GM12878 (cell line): ENCODE measurements around the gene FOXJ3. TPM values are rescaled to one million over a fixed set of nuclear protein-coding genes. Genes with fewer than 3 reads are reported as not detected.

ENCODE experiments used
- ATAC-seq: fragments of 200-7000 bp; cut with Tn5 transposase; 3 replicates; pipeline ENCODE4 v1.9.1; 2020; ENCODE audit warnings: mild to moderate bottlenecking, moderate library complexity
- BruUV-seq: library from RNA; stranded (reverse); fragments of 400-500 nt; replicated peaks from 2 replicates; lab custom pipeline; 2021; lab: Mats Ljungman, UMichigan
- CTCF ChIA-PET: fragments of 300-600 bp; sonication (Branson Sonifier 250); formaldehyde crosslinking; extraction: SDS; loops from one replicate; lab custom pipeline; 2021; ENCODE audit warnings: inconsistent platforms; lab: Yijun Ruan, JAX
- POLR2A ChIA-PET: fragments of 350-600 bp; formaldehyde crosslinking; extraction: SDS; loops from one replicate; lab custom pipeline; 2021; ENCODE audit warnings: inconsistent platforms; lab: Charles Lee
- RAD21 ChIA-PET: fragments of 300-600 bp; sonication (Branson Sonifier 250); formaldehyde crosslinking; loops from one replicate; lab custom pipeline; 2023; ENCODE audit warnings: antibody characterized with exemption; ENCODE audit not compliant: unreplicated experiment; lab: Charles Lee
- SMC1A ChIA-PET: fragments of 300-600 bp; sonication (Branson Sonifier 250); formaldehyde crosslinking; loops from one replicate; lab custom pipeline; 2023; ENCODE audit not compliant: unreplicated experiment, uncharacterized antibody; lab: Charles Lee
- DNase-seq: peaks from one replicate; pipeline ENCODE4 v3.0.0-alpha.2; 2011; ENCODE audit warnings: low read depth, low spot score
- FAIRE-seq: peaks from 3 replicates; lab custom pipeline; 2011; peaks lifted over from hg19 to GRCh38; lab: Jason Lieb, UNC
- H2AFZ ChIP-seq: 2 replicates; pipeline ENCODE4 v1.6.0; 2011; ENCODE audit warnings: low read depth, low read length, control low read depth; ENCODE audit not compliant: control insufficient read depth
- H3K27ac ChIP-seq: 2 replicates; pipeline ENCODE4 v1.5.1; 2011; ENCODE audit warnings: control low read depth; ENCODE audit not compliant: control insufficient read depth, insufficient read depth
- H3K27me3 ChIP-seq, 2 experiments: replicated peaks in 1 of 2; 2 replicates each; pipeline versions ENCODE4 v1.6.0 to v1.6.1; 2011; ENCODE audit warnings: low read length in 1 of 2; ENCODE audit not compliant: control insufficient read depth in 2 of 2, insufficient read depth in 2 of 2
- H3K36me3 ChIP-seq, 2 experiments: 2 replicates each; pipeline ENCODE4 v1.5.1; 2011; ENCODE audit warnings: low read length in 1 of 2; ENCODE audit not compliant: control insufficient read depth in 2 of 2, insufficient read depth in 2 of 2
- H3K4me1 ChIP-seq: 2 replicates; pipeline ENCODE4 v1.6.1; 2011; ENCODE audit warnings: mild to moderate bottlenecking, low read length, moderate library complexity, mixed read lengths; ENCODE audit not compliant: control insufficient read depth, insufficient read depth
- H3K4me2 ChIP-seq: 2 replicates; pipeline ENCODE4 v1.6.0; 2011; ENCODE audit warnings: control low read depth; ENCODE audit not compliant: control insufficient read depth, insufficient read depth
- H3K4me3 ChIP-seq: fragments of 200-600 bp; sonication (generic); 2 replicates; pipeline ENCODE4 v1.5.1; 2016
- H3K79me2 ChIP-seq: 2 replicates; pipeline ENCODE4 v1.6.0; 2011; ENCODE audit warnings: low read length; ENCODE audit not compliant: control insufficient read depth, insufficient read depth
- H3K9ac ChIP-seq: 2 replicates; pipeline ENCODE4 v1.8.0; 2011; ENCODE audit warnings: low read length, control low read depth, mixed read lengths; ENCODE audit not compliant: control insufficient read depth, insufficient read depth
- H3K9me3 ChIP-seq: replicated peaks from 3 replicates; pipeline ENCODE4 v1.5.1; 2011; ENCODE audit warnings: mild to moderate bottlenecking, low read length; ENCODE audit not compliant: control insufficient read depth, insufficient read depth
- H4K20me1 ChIP-seq: 2 replicates; pipeline ENCODE4 v1.6.0; 2011; ENCODE audit not compliant: control insufficient read depth, insufficient read depth
- CEBPB ChIP-seq, 2 experiments: fragments of 150-350 bp in 1 of 2; IDR thresholded peaks; 2 replicates each; pipeline ENCODE4 v1.6.1; 2012 to 2014; ENCODE audit warnings: low read depth in 2 of 2, low read length in 2 of 2, borderline replicate concordance in 1 of 2, inconsistent platforms in 1 of 2
- GATAD2B ChIP-seq: fragments of 450-650 bp; conservative IDR thresholded peaks from 2 replicates; pipeline ENCODE4 v1.6.1; 2017; ENCODE audit warnings: low read depth, mild to moderate bottlenecking, moderate library complexity
- HDAC6 ChIP-seq: fragments of 200-600 bp; sonication (generic); IDR thresholded peaks from one replicate; pipeline ENCODE4 v1.8.0; 2017; ENCODE audit warnings: antibody characterized with exemption; ENCODE audit not compliant: unreplicated experiment
- KLF5 ChIP-seq: fragments of 450-650 bp; IDR thresholded peaks from 2 replicates; pipeline ENCODE4 v1.6.1; 2014; ENCODE audit warnings: mild to moderate bottlenecking; ENCODE audit not compliant: partially characterized antibody
- PAX5 ChIP-seq: IDR thresholded peaks from 2 replicates; pipeline ENCODE4 v1.6.1; 2011; ENCODE audit warnings: low read depth, low read length, borderline replicate concordance
- PBX3 ChIP-seq: IDR thresholded peaks from 2 replicates; pipeline ENCODE4 v1.6.1; 2011; ENCODE audit warnings: mild to moderate bottlenecking, low read depth, low read length, moderate library complexity; ENCODE audit not compliant: insufficient replicate concordance
- POLR2AphosphoS5 ChIP-seq: IDR thresholded peaks from 2 replicates; pipeline ENCODE4 v1.6.1; 2011; ENCODE audit warnings: mild to moderate bottlenecking, low read length, inconsistent platforms
- POU2F2 ChIP-seq: IDR thresholded peaks from 3 replicates; pipeline ENCODE4 v1.6.1; 2011; ENCODE audit warnings: low read depth, mild to moderate bottlenecking, low read length, borderline replicate concordance
- RBBP5 ChIP-seq: fragments of 200-600 bp; sonication (generic); conservative IDR thresholded peaks from 2 replicates; pipeline ENCODE4 v1.6.1; 2016
- RCOR1 ChIP-seq: conservative IDR thresholded peaks from 2 replicates; pipeline ENCODE4 v1.6.1; 2012; ENCODE audit warnings: low read depth, low read length, improper control_type of control experiment
- ZNF207 ChIP-seq: fragments of 450-650 bp; IDR thresholded peaks from 2 replicates; pipeline ENCODE4 v1.6.1; 2014; ENCODE audit warnings: antibody characterized with exemption, mild to moderate bottlenecking, borderline replicate concordance
- WGBS: methylation state at CpG from one replicate; pipeline ENCODE4 v1.1.6; 2016; ENCODE audit warnings: low lambda C conversion rate; ENCODE audit not compliant: insufficient replicate concordance, insufficient coverage; ENCODE audit errors: missing lambda C conversion rate; 5-methylcytosine and 5-hydroxymethylcytosine counted together
- in situ Hi-C: fragments of 300-500 bp; cut with MboI; formaldehyde crosslinking; loops from 9 replicates; pipeline ENCODE4 v1.14.3; 2018; ENCODE audit warnings: mixed read lengths
- intact Hi-C: fragments of 100-400 bp; cut with micrococcal nuclease; formaldehyde crosslinking; loops from one replicate; pipeline ENCODE4 v1.14.2; 2022; ENCODE audit not compliant: unreplicated experiment
- polyA plus RNA-seq, 11 experiments: library from polyadenylated mRNA; depleted of rRNA in 4 of 11; unstranded in 6 of 11; stranded (reverse) in 5 of 11; fragments of >200 nt; fragmentation: Nextera tagmentation in 4 of 11; fragmentation: Illumina TruSeq in 1 of 11; extraction: Ambion mirVana in 4 of 11; extraction: Trizol in 1 of 11; gene quantifications; 1 replicate in 1 of 11; 2 replicates in 10 of 11; pipeline versions ENCODE4 v1.2.1 to v1.2.3, GENCODE V29; 2011 to 2016; ENCODE audit warnings: inconsistent platforms in 2 of 11, missing spikeins in 2 of 11, low read depth in 1 of 11
- total RNA-seq, 4 experiments: library from RNA; depleted of rRNA in 3 of 4; stranded (reverse); fragments of >200 nt in 3 of 4; fragmentation: Illumina TruSeq in 1 of 4; extraction: Trizol in 1 of 4; gene quantifications; 2 replicates each; pipeline versions ENCODE4 v1.2.1 to v1.2.3, GENCODE V29; 2013 to 2021
- TF ChIP-seq, protein P1 (sequence below): fragments of 450-650 bp; IDR thresholded peaks from 2 replicates; pipeline ENCODE4 v1.6.1; 2018; ENCODE audit warnings: borderline replicate concordance, mild to moderate bottlenecking; ENCODE audit not compliant: partially characterized antibody

The FOXJ3 gene
- total and polyA plus RNA-seq, 10 of the 15 experiments (the other 5 are each of a cell fraction or from before 2014, with no cell fraction given): 9.5 to 54.2 (median 24.7) TPM

GRCh38 chr1:42137766-42138165, 197.3 kb downstream of the FOXJ3 start:
- Histone ChIP-seq H2AFZ (no peak overlapping the region), H3K79me2 (no peaks in the 10 kb centered on the region), H3K9me3 (no peaks in the 10 kb centered on the region), H3K27ac (no peak overlapping the region), H3K4me1 (no peaks in the 10 kb centered on the region)
- 1% methylated on average over 10 of the region's 10 CpGs for WGBS
- BruUV-seq: no TSS peak
- CTCF ChIA-PET: interaction anchor here (1.1 to 1.5 kb wide), 3 partner anchors 9 to 66 kb away, joined by 3 to 4 read pairs (median 3); no protein-coding TSS in a partner anchor
- peak; percentile 84 for ATAC-seq
- TF ChIP-seq, protein P1, sequence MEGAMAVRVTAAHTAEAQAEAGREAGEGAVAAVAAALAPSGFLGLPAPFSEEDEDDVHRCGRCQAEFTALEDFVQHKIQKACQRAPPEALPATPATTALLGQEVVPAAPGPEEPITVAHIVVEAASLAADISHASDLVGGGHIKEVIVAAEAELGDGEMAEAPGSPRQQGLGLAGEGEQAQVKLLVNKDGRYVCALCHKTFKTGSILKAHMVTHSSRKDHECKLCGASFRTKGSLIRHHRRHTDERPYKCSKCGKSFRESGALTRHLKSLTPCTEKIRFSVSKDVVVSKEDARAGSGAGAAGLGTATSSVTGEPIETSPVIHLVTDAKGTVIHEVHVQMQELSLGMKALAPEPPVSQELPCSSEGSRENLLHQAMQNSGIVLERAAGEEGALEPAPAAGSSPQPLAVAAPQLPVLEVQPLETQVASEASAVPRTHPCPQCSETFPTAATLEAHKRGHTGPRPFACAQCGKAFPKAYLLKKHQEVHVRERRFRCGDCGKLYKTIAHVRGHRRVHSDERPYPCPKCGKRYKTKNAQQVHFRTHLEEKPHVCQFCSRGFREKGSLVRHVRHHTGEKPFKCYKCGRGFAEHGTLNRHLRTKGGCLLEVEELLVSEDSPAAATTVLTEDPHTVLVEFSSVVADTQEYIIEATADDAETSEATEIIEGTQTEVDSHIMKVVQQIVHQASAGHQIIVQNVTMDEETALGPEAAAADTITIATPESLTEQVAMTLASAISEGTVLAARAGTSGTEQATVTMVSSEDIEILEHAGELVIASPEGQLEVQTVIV: no peak
- TF ChIP-seq PAX5: peak; percentile 81
- no peak for TF ChIP-seq POLR2AphosphoS5
- TF ChIP-seq, all 136 proteins: peak for 1
- H3K9ac ChIP-seq: no peak overlapping the region
- H3K36me3 ChIP-seq: no peaks in the 10 kb centered on the region
- intact Hi-C loops (no loop called here), in situ Hi-C loops (no loop called here)
- no peak for FAIRE-seq
- ChIA-PET RAD21 (interaction anchor here (0.7 kb wide), 1 partner anchor 564 kb away, joined by 3 read pairs; no protein-coding TSS in a partner anchor), SMC1A (interaction anchor here (0.6 kb wide), 1 partner anchor 98 kb away, joined by 3 read pairs; no protein-coding TSS in a partner anchor), POLR2A (no interaction called here)
- peaks cover 2% of the 10 kb centered on the region; the same call in 1 of the 2 replicates for H4K20me1 ChIP-seq
- no peaks in the 10 kb centered on the region; a peak in 1 of 4 replicates for H3K27me3 ChIP-seq
- no peak overlapping the region for H3K4me3 ChIP-seq
- H3K4me2 ChIP-seq: no peak overlapping the region
- DNase-seq: no peak

- no peak for FAIRE-seq
- in situ Hi-C loops (no loop called here), intact Hi-C loops (no loop called here)
- ChIA-PET RAD21 (no interaction called here), CTCF (no interaction called here), SMC1A (interaction anchor here (1.0 kb wide), 1 partner anchor 11 kb away, joined by 3 read pairs; no protein-coding TSS in a partner anchor), POLR2A (no interaction called here)
- Histone ChIP-seq H3K79me2 (no peaks in the 10 kb centered on the region), H3K27me3 (no peaks in the 10 kb centered on the region; a peak in 1 of 4 replicates), H4K20me1 (no peaks in the 10 kb centered on the region), H3K4me3 (no peak overlapping the region), H3K27ac (no peak overlapping the region), H3K4me2 (no peak overlapping the region), H3K9me3 (no peaks in the 10 kb centered on the region), H3K36me3 (no peaks in the 10 kb centered on the region), H3K4me1 (no peaks in the 10 kb centered on the region), H2AFZ (no peak overlapping the region), H3K9ac (no peak overlapping the region)
- DNase-seq: no peak
- no TSS peak for BruUV-seq
- no peak for ATAC-seq
- no peak for TF ChIP-seq POU2F2
- no peak for TF ChIP-seq HDAC6
- TF ChIP-seq GATAD2B: no peak
- no peak for TF ChIP-seq RBBP5
- TF ChIP-seq KLF5: no peak
- TF ChIP-seq RCOR1: no peak
- TF ChIP-seq CEBPB (IDR thresholded peaks at IDR 0.05; ENCODE audit: borderline replicate concordance in 1 of 2, low read depth in 2 of 2, low read length in 2 of 2): no peak
- TF ChIP-seq ZNF207: no peak
- no peak for TF ChIP-seq PBX3
Measured at GRCh38 chr1:42136466-42136865, 198.6 kb downstream of the FOXJ3 start.
